H1 (cell line): ENCODE data around the gene SGMS2. TPM values are rescaled to one million over a fixed set of nuclear protein-coding genes. Genes with fewer than 3 reads are reported as not detected.

Experiments
- ASH2L ChIP-seq: fragments of 200-600, 300-600 bp; sonication (generic); IDR thresholded peaks from one replicate; pipeline ENCODE4 v1.7.1; 2017; ENCODE audit warnings: low read length
- CEBPB ChIP-seq: IDR thresholded peaks from 2 replicates; pipeline ENCODE4 v1.6.1; 2012; ENCODE audit warnings: low read depth, low read length
- CHD1 ChIP-seq: IDR thresholded peaks from 2 replicates; pipeline ENCODE4 v1.6.1; 2012; ENCODE audit warnings: low read depth, low read length, improper control_type of control experiment
- CHD7 ChIP-seq: fragments of 300-600 bp; sonication (generic); IDR thresholded peaks from 2 replicates; pipeline ENCODE4 v1.7.1; 2012; ENCODE audit warnings: low read length, moderate library complexity, mild to moderate bottlenecking, inconsistent platforms; ENCODE audit not compliant: insufficient replicate concordance
- CREB1 ChIP-seq: IDR thresholded peaks from 2 replicates; pipeline ENCODE4 v1.6.1; 2012; ENCODE audit warnings: inconsistent platforms
- JUN ChIP-seq: IDR thresholded peaks from 2 replicates; pipeline ENCODE4 v1.6.1; 2011; ENCODE audit warnings: low read depth, mild to moderate bottlenecking, improper control_type of control experiment, low read length
- JUND ChIP-seq: IDR thresholded peaks from 2 replicates; pipeline ENCODE4 v1.6.1; 2011; ENCODE audit warnings: mild to moderate bottlenecking, improper control_type of control experiment, low read length
- NANOG ChIP-seq: IDR thresholded peaks from 2 replicates; pipeline ENCODE4 v1.6.1; 2011; ENCODE audit warnings: low read length, low read depth, mild to moderate bottlenecking, inconsistent platforms; ENCODE audit not compliant: insufficient read depth, poor library complexity, severe bottlenecking
- POLR2AphosphoS5 ChIP-seq: IDR thresholded peaks from 2 replicates; pipeline ENCODE4 v1.6.1; 2011; ENCODE audit warnings: low read depth, low read length
- SP4 ChIP-seq: IDR thresholded peaks from 2 replicates; pipeline ENCODE4 v1.6.1; 2012; ENCODE audit warnings: low read length, inconsistent platforms
- TCF12 ChIP-seq: IDR thresholded peaks from 2 replicates; pipeline ENCODE4 v1.6.1; 2011; ENCODE audit warnings: low read depth, mild to moderate bottlenecking, low read length
- polyA plus RNA-seq, 7 experiments: library from polyadenylated mRNA; depleted of rRNA in 3 of 7; stranded (reverse) in 5 of 7; unstranded in 2 of 7; fragments of >200 nt in 5 of 7; fragments of 200-250 nt in 2 of 7; gene quantifications; 1 replicate in 5 of 7; 2 replicates in 1 of 7; 4 replicates in 1 of 7; pipeline versions ENCODE4 v1.2.1 to v1.2.3, GENCODE V29; 2011 to 2013; ENCODE audit warnings: missing spikeins in 2 of 7, mixed read lengths in 2 of 7
- total RNA-seq: library from RNA; stranded (reverse); fragmentation: NEBNext Ultra II Directional; extraction: Animal tissue kit (Norgen Biotek cat#: 25700); gene quantifications from 2 replicates; pipeline ENCODE4 v1.2.1, GENCODE V29; 2021

SGMS2 gene
- total and polyA plus RNA-seq, 2 of the 8 experiments (the other 6 are each of a cell fraction or from before 2014, with no cell fraction given), result 0.04 to 1.3 TPM

GRCh38 chr4:107858158-107858742 is 33.5 kb downstream of the SGMS2 start (continued):
- TF ChIP-seq CHD7 (no peak), CREB1 (no peak), ASH2L (no peak), SP4 (no peak), JUND (no peak), TCF12 (no peak), NANOG (no peak), CHD1 (no peak), JUN (no peak), POLR2AphosphoS5 (no peak), CEBPB (no peak)
- TF ChIP-seq, all 59 proteins: peak for 0
